K562 (cell line): ENCODE measurements around the gene NEB. TPM values are rescaled to one million over a fixed set of nuclear protein-coding genes. Genes with fewer than 3 reads are reported as not detected.

ENCODE experiments used
- ATAC-seq: fragments of 200-7000 bp; cut with Tn5 transposase; 3 replicates; pipeline ENCODE4 v1.9.1; 2020; ENCODE audit warnings: moderate library complexity
- BruUV-seq: library from RNA; stranded (reverse); fragments of 400-500 nt; replicated peaks from 2 replicates; lab custom pipeline; 2021; lab: Mats Ljungman, UMichigan
- CTCF ChIA-PET: fragments of 300-600 bp; formaldehyde crosslinking; extraction: SDS; loops from one replicate; lab custom pipeline; 2021; ENCODE audit warnings: low intra/inter-chr PET ratio; lab: Yijun Ruan, JAX
- POLR2A ChIA-PET: fragments of 300-600, 350-650 bp; sonication (Branson Sonifier 250); formaldehyde crosslinking; extraction: SDS; loops from one replicate; lab custom pipeline; 2021; ENCODE audit warnings: antibody characterized with exemption, inconsistent platforms; lab: Yijun Ruan, JAX
- DNase-seq, 4 experiments: peaks; one replicate each; pipeline versions ENCODE4 v3.0.0 to v3.0.0-alpha.2; 2011 to 2018; ENCODE audit warnings: low spot score in 3 of 4, mixed read lengths in 3 of 4; ENCODE audit errors: extremely low read depth in 1 of 4
- FAIRE-seq: peaks from 2 replicates; lab custom pipeline; 2011; peaks lifted over from hg19 to GRCh38; lab: Jason Lieb, UNC
- H2AFZ ChIP-seq: 2 replicates; pipeline ENCODE4 v1.6.0; 2011; ENCODE audit warnings: low read depth, low read length, control low read depth, inconsistent platforms
- H3K27ac ChIP-seq: fragments of 200-600 bp; 3 replicates; pipeline ENCODE4 v1.8.0; 2011; ENCODE audit warnings: low read depth, mild to moderate bottlenecking, control low read depth, inconsistent platforms, low read length, moderate library complexity, mixed read lengths; ENCODE audit errors: extremely low read depth
- H3K27me3 ChIP-seq, 2 experiments: fragments of 300-600 bp in 1 of 2; 2 replicates in 1 of 2; 3 replicates in 1 of 2; pipeline versions ENCODE4 v1.6.0 to v1.8.0; 2011; ENCODE audit warnings: inconsistent platforms in 2 of 2, low read length in 2 of 2, mild to moderate bottlenecking in 1 of 2, mixed read lengths in 1 of 2, moderate library complexity in 1 of 2; ENCODE audit not compliant: control insufficient read depth in 2 of 2, insufficient read depth in 2 of 2
- H3K36me3 ChIP-seq: fragments of 300-600 bp; 3 replicates; pipeline ENCODE4 v1.8.0; 2011; ENCODE audit warnings: mild to moderate bottlenecking, low read length, inconsistent platforms; ENCODE audit not compliant: control insufficient read depth, insufficient read depth
- H3K4me1 ChIP-seq, 2 experiments: fragments of 200-600 bp in 1 of 2; replicated peaks in 1 of 2; 2 replicates in 1 of 2; 3 replicates in 1 of 2; pipeline versions ENCODE4 v1.5.1 to v1.8.0; 2011; ENCODE audit warnings: inconsistent platforms in 2 of 2, low read length in 2 of 2, mild to moderate bottlenecking in 1 of 2, mixed read lengths in 1 of 2, moderate library complexity in 1 of 2; ENCODE audit not compliant: control insufficient read depth in 2 of 2, insufficient read depth in 2 of 2
- H3K4me2 ChIP-seq: 2 replicates; pipeline ENCODE4 v1.6.1; 2011; ENCODE audit warnings: low read length, control low read depth, inconsistent platforms, mixed read lengths; ENCODE audit not compliant: insufficient read depth
- H3K4me3 ChIP-seq: fragments of 200-600 bp; sonication (generic), shearing (Covaris generic); 2 replicates; pipeline ENCODE4 v1.5.1; 2016; ENCODE audit warnings: control low read depth, inconsistent platforms
- H3K79me2 ChIP-seq: fragments of 200-600 bp; 3 replicates; pipeline ENCODE4 v1.8.0; 2011; ENCODE audit warnings: low read length, inconsistent platforms; ENCODE audit not compliant: control insufficient read depth, insufficient read depth
- H3K9ac ChIP-seq, 2 experiments: 2 replicates each; pipeline versions ENCODE4 v1.6.0 to v1.6.1; 2011; ENCODE audit warnings: low read depth in 2 of 2, low read length in 2 of 2, control low read depth in 1 of 2, inconsistent platforms in 1 of 2, mild to moderate bottlenecking in 1 of 2, mixed read lengths in 1 of 2; ENCODE audit not compliant: insufficient read depth in 1 of 2
- H3K9me1 ChIP-seq: one replicate; pipeline ENCODE4 v1.6.0; 2011; ENCODE audit warnings: inconsistent platforms, mild to moderate bottlenecking, low read length, moderate library complexity; ENCODE audit not compliant: control insufficient read depth, insufficient read depth
- H3K9me3 ChIP-seq: replicated peaks from 2 replicates; pipeline ENCODE4 v1.5.1; 2011; ENCODE audit warnings: low read depth, low read length, inconsistent platforms; ENCODE audit not compliant: control insufficient read depth, insufficient read depth
- H4K20me1 ChIP-seq: replicated peaks from 2 replicates; pipeline ENCODE4 v1.6.1; 2011; ENCODE audit warnings: low read length, inconsistent platforms, mixed read lengths; ENCODE audit not compliant: control insufficient read depth, insufficient read depth
- ASH1L ChIP-seq: fragments of 450-650 bp; IDR thresholded peaks from 2 replicates; pipeline ENCODE4 v1.6.1; 2018; ENCODE audit warnings: borderline replicate concordance, mild to moderate bottlenecking, low read depth; ENCODE audit not compliant: partially characterized antibody
- CREM ChIP-seq: IDR thresholded peaks from 2 replicates; pipeline ENCODE4 v1.6.1; 2014; ENCODE audit warnings: antibody characterized with exemption, low read depth
- FOSL1 ChIP-seq: fragments of 200-800 bp; sonication (Bioruptor generic); conservative IDR thresholded peaks from 2 replicates; pipeline ENCODE4 v1.6.1; 2016; ENCODE audit warnings: missing genetic modification characterization, missing compliant biosample characterization
- FOXA1 ChIP-seq: fragments of 450-650 bp; IDR thresholded peaks from 2 replicates; pipeline ENCODE4 v1.6.1; 2016; ENCODE audit warnings: mild to moderate bottlenecking, borderline replicate concordance
- GABPA ChIP-seq: fragments of 200-800 bp; sonication (Bioruptor generic); conservative IDR thresholded peaks from 2 replicates; pipeline ENCODE4 v1.6.1; 2016; ENCODE audit warnings: low read depth, missing genetic modification characterization, missing compliant biosample characterization
- RAD21 ChIP-seq, 2 experiments: fragments of 250-450 bp in 1 of 2; fragments of 450-650 bp in 1 of 2; sonication (Bioruptor Pico) in 1 of 2; formaldehyde crosslinking in 1 of 2; IDR thresholded peaks in 1 of 2; conservative IDR thresholded peaks in 1 of 2; 2 replicates each; pipeline versions ENCODE4 v1.4.0 to v1.8.0; 2020 to 2022; ENCODE audit warnings: mild to moderate bottlenecking in 2 of 2, moderate library complexity in 1 of 2
- SLC30A9 ChIP-seq: fragments of 250-450 bp; sonication (Bioruptor Pico); IDR thresholded peaks from 2 replicates; pipeline ENCODE4 v1.8.0; 2022; ENCODE audit warnings: mild to moderate bottlenecking, moderate library complexity
- ZNF174 ChIP-seq: fragments of 250-450 bp; sonication (Bioruptor Pico); IDR thresholded peaks from 2 replicates; pipeline ENCODE4 v1.4.0; 2020; ENCODE audit warnings: mild to moderate bottlenecking
- ZNF699 ChIP-seq: fragments of 250-450 bp; sonication (Bioruptor Pico); IDR thresholded peaks from 2 replicates; pipeline ENCODE4 v1.8.0; 2021; ENCODE audit warnings: mild to moderate bottlenecking, moderate library complexity; ENCODE audit not compliant: insufficient replicate concordance
- ZNF76 ChIP-seq: fragments of 250-450 bp; sonication (Bioruptor Pico); IDR thresholded peaks from 2 replicates; pipeline ENCODE4 v1.4.0; 2020; ENCODE audit warnings: mild to moderate bottlenecking, moderate library complexity, borderline replicate concordance
- ZNF764 ChIP-seq: fragments of 250-450 bp; sonication (Bioruptor Pico); IDR thresholded peaks from 2 replicates; pipeline ENCODE4 v1.4.0; 2020; ENCODE audit warnings: low read depth, mild to moderate bottlenecking, moderate library complexity
- ZNF785 ChIP-seq: fragments of 250-450 bp; sonication (Bioruptor Pico); IDR thresholded peaks from 2 replicates; pipeline ENCODE4 v1.4.0; 2020; ENCODE audit warnings: mild to moderate bottlenecking
- WGBS: fragments of 100-300 bp; shearing (Covaris generic); methylation state at CpG from one replicate; pipeline ENCODE4 v1.1.6; 2016; ENCODE audit warnings: low coverage, mixed read lengths; ENCODE audit not compliant: insufficient coverage; ENCODE audit errors: missing lambda C conversion rate; 5-methylcytosine and 5-hydroxymethylcytosine counted together
- in situ Hi-C: fragments of 300-500 bp; cut with MboI; formaldehyde crosslinking; loops from 4 replicates; pipeline ENCODE4 v1.15.0; 2018; ENCODE audit warnings: inconsistent platforms, mixed read lengths
- intact Hi-C: fragments of 100-400 bp; cut with micrococcal nuclease; formaldehyde crosslinking; loops from 2 replicates; pipeline ENCODE4 v1.14.2; 2022
- polyA plus RNA-seq, 8 experiments: library from polyadenylated mRNA; depleted of rRNA in 4 of 8; stranded (reverse) in 5 of 8; unstranded in 3 of 8; fragments of >200 nt; fragmentation: Nextera tagmentation in 2 of 8; fragmentation: Illumina TruSeq in 1 of 8; extraction: Ambion mirVana in 2 of 8; extraction: Trizol in 1 of 8; gene quantifications; 2 replicates each; pipeline versions ENCODE4 v1.2.1 to v1.2.3, GENCODE V29; 2011 to 2014; ENCODE audit warnings: inconsistent platforms in 1 of 8, missing spikeins in 1 of 8
- total RNA-seq, 7 experiments: library from RNA; depleted of rRNA in 6 of 7; stranded (reverse); fragments of >200 nt in 6 of 7; fragmentation: Illumina TruSeq in 2 of 7; extraction: Trizol in 2 of 7; gene quantifications; 2 replicates each; pipeline versions ENCODE4 v1.2.1 to v1.2.3, GENCODE V29; 2011 to 2021; ENCODE audit warnings: low replicate concordance in 1 of 7
- TF ChIP-seq, protein P1 (sequence below): fragments of 150-350 bp; IDR thresholded peaks from 2 replicates; pipeline ENCODE4 v1.6.1; 2014; ENCODE audit warnings: low read depth, mild to moderate bottlenecking, low read length, borderline replicate concordance
- TF ChIP-seq, protein P2 (sequence below), 2 experiments: fragments of 450-650 bp; IDR thresholded peaks; 2 replicates each; pipeline ENCODE4 v1.6.1; 2018; ENCODE audit warnings: mild to moderate bottlenecking in 2 of 2, low read depth in 1 of 2; ENCODE audit not compliant: partially characterized antibody in 2 of 2

The NEB gene
- total and polyA plus RNA-seq, 9 of the 15 experiments (the other 6 are each of a cell fraction or from before 2014, with no cell fraction given): 1.7 to 3.8 (median 2.9) TPM

DNA sequence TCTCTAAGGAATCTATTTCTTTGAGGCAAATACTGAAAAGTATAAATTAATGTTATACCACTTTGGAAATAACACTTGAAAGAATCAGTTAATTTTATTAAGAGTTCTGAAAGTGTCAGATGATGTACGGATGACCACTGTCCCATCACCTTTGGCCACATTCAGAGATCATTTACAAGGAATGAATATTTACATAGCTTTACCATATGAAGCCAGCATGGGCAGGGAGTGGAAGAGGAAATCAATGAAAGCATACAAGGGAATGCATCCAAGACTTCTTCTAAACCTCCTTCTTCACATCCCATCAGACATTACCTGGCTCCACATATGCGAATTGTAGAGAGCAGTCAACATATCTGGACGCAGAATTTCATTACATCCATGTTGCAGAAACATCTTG lies 201.1 kb downstream of the NEB start (continued):
- TF ChIP-seq, protein P1, sequence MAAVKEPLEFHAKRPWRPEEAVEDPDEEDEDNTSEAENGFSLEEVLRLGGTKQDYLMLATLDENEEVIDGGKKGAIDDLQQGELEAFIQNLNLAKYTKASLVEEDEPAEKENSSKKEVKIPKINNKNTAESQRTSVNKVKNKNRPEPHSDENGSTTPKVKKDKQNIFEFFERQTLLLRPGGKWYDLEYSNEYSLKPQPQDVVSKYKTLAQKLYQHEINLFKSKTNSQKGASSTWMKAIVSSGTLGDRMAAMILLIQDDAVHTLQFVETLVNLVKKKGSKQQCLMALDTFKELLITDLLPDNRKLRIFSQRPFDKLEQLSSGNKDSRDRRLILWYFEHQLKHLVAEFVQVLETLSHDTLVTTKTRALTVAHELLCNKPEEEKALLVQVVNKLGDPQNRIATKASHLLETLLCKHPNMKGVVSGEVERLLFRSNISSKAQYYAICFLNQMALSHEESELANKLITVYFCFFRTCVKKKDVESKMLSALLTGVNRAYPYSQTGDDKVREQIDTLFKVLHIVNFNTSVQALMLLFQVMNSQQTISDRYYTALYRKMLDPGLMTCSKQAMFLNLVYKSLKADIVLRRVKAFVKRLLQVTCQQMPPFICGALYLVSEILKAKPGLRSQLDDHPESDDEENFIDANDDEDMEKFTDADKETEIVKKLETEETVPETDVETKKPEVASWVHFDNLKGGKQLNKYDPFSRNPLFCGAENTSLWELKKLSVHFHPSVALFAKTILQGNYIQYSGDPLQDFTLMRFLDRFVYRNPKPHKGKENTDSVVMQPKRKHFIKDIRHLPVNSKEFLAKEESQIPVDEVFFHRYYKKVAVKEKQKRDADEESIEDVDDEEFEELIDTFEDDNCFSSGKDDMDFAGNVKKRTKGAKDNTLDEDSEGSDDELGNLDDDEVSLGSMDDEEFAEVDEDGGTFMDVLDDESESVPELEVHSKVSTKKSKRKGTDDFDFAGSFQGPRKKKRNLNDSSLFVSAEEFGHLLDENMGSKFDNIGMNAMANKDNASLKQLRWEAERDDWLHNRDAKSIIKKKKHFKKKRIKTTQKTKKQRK: no peak
- TF ChIP-seq ZNF76: no peak
- TF ChIP-seq FOXA1: no peak
- no peak for TF ChIP-seq ASH1L

DNA sequence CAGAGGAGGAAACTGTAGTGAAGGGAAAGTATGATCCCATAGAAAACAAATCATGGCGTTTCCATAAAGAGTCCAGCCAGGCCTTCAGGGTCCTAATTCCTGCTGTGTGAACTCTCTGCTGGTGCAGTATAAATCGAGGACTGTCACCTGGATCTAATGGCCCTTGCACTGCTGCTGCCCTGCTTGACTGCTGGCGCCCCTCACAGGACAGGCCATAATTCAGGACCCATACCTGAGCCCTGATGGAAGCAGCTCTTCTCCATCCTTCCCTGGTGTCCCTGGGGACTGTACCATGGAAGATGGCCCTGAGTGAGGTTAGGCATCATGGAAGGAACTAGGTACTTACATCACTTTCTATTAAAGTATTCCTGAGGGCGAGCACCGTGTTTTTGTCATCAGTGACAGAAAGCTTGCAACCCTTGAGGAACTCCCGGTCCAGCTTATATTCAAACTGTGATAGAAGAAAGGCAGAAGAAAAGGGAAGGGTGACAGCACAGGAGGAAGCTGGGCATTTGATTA lies 207.6 kb downstream of the NEB start:
- H3K9ac ChIP-seq: no peak overlapping the region
- H3K4me3 ChIP-seq: no peak overlapping the region
- no peak overlapping the region for H2AFZ ChIP-seq
- H3K79me2 ChIP-seq: no peaks in the 10 kb centered on the region
- ChIA-PET POLR2A (no interaction called here), CTCF (no interaction called here)
- intact Hi-C loops: no loop called here
- H3K4me2 ChIP-seq: no peak overlapping the region
- no peaks in the 10 kb centered on the region for H3K36me3 ChIP-seq
- BruUV-seq: no TSS peak
- no peaks in the 10 kb centered on the region for H3K9me3 ChIP-seq
- no peaks in the 10 kb centered on the region for H3K4me1 ChIP-seq
- FAIRE-seq (no peak), ATAC-seq (peak; percentile 68), DNase-seq (no peak)
- H3K27me3 ChIP-seq: no peaks in the 10 kb centered on the region
- no peaks in the 10 kb centered on the region for H4K20me1 ChIP-seq
- H3K27ac ChIP-seq: no peak overlapping the region
- WGBS: 15% methylated on average over 6 of the region's 6 CpGs
- H3K9me1 ChIP-seq: no peaks in the 10 kb centered on the region
- in situ Hi-C loops: no loop called here
- TF ChIP-seq ZNF174 (no peak), RAD21 (CRISPR knock-in tag; conservative IDR thresholded peaks at IDR 0.05 in 1 of 2, IDR thresholded peaks at IDR 0.05 in 1 of 2) (peak in 1 of 2 experiments; percentile 30; a peak in 1 of 4 replicates), FOSL1 (tag) (no peak), ZNF764 (CRISPR knock-in tag) (no peak), GABPA (no peak), ZNF785 (CRISPR knock-in tag) (no peak), CREM (no peak), ZNF699 (CRISPR knock-in tag) (no peak), SLC30A9 (CRISPR knock-in tag) (no peak)
- TF ChIP-seq, protein P2, sequence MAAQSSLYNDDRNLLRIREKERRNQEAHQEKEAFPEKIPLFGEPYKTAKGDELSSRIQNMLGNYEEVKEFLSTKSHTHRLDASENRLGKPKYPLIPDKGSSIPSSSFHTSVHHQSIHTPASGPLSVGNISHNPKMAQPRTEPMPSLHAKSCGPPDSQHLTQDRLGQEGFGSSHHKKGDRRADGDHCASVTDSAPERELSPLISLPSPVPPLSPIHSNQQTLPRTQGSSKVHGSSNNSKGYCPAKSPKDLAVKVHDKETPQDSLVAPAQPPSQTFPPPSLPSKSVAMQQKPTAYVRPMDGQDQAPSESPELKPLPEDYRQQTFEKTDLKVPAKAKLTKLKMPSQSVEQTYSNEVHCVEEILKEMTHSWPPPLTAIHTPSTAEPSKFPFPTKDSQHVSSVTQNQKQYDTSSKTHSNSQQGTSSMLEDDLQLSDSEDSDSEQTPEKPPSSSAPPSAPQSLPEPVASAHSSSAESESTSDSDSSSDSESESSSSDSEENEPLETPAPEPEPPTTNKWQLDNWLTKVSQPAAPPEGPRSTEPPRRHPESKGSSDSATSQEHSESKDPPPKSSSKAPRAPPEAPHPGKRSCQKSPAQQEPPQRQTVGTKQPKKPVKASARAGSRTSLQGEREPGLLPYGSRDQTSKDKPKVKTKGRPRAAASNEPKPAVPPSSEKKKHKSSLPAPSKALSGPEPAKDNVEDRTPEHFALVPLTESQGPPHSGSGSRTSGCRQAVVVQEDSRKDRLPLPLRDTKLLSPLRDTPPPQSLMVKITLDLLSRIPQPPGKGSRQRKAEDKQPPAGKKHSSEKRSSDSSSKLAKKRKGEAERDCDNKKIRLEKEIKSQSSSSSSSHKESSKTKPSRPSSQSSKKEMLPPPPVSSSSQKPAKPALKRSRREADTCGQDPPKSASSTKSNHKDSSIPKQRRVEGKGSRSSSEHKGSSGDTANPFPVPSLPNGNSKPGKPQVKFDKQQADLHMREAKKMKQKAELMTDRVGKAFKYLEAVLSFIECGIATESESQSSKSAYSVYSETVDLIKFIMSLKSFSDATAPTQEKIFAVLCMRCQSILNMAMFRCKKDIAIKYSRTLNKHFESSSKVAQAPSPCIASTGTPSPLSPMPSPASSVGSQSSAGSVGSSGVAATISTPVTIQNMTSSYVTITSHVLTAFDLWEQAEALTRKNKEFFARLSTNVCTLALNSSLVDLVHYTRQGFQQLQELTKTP (IDR thresholded peaks at IDR 0.05; ENCODE audit: low read depth in 1 of 2, partially characterized antibody in 2 of 2): no peak
